Bronchial epithelial cell (primary cell): ENCODE results near the gene RPL27. TPM values are rescaled to one million over a fixed set of nuclear protein-coding genes. Genes with fewer than 3 reads are reported as not detected.
"Not testable (repeated sequence)": the region's sequence is repeated elsewhere in the genome, so short reads cannot be mapped to it uniquely, and the experiment has no call there.

Experiments used
- DNase-seq: peaks from one replicate; pipeline ENCODE4 v3.0.0-alpha.2; 2010; ENCODE audit warnings: low read depth
- FAIRE-seq: peaks from 2 replicates; lab custom pipeline; 2011; peaks lifted over from hg19 to GRCh38; lab: Jason Lieb, UNC
- H3K27me3 ChIP-seq: 2 replicates; pipeline ENCODE4 v1.5.1; 2011; ENCODE audit warnings: low read length; ENCODE audit not compliant: control insufficient read depth, insufficient read depth
- H3K36me3 ChIP-seq: 2 replicates; pipeline ENCODE4 v1.5.1; 2011; ENCODE audit warnings: low read length; ENCODE audit not compliant: control insufficient read depth, insufficient read depth
- H3K4me3 ChIP-seq: 2 replicates; pipeline ENCODE4 v1.5.1; 2011; ENCODE audit warnings: mild to moderate bottlenecking, low read depth, low read length, control low read depth
- total RNA-seq: library from RNA; depleted of rRNA; stranded (reverse); fragments of >200 nt; gene quantifications from 2 replicates; pipeline ENCODE4 v1.2.1, GENCODE V29; 2014
- TF ChIP-seq, protein P1 (sequence below): IDR thresholded peaks from 2 replicates; pipeline ENCODE4 v1.5.1; 2011; ENCODE audit warnings: mild to moderate bottlenecking, moderate library complexity, low read length, control low read depth, inconsistent platforms; ENCODE audit not compliant: insufficient read depth, severe bottlenecking

Gene RPL27
- total RNA-seq, 1 donor from 2014 or later: 1,431 TPM

DNA sequence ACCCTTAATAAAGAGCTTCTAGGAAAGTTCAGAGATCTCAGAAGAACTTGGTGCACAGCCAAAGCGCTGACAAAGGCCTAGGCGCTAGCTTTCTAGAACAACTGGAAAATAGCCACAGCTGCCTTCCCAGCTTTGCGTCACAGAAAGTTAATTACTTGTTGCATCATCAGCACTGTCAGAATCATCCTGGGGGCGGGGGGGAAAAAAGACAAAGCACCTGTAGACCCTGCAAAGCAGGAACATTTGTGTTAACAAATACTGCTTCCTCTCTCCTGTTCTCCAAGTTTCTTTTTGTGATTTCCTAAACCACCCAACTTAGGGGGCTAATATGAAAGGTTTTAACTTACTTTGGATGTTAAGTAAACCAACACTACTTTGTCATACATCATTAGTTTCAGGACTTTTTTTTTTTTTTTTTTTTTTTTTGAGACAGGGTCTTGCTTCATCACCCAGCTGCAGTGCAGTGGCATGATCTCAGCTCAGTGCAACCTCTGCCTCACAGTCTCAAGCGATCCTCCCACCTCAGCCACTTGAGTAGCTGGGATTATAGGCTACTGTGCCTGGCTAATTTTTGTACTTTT, 29.1 kb upstream of the RPL27 start:
- DNase-seq (no peak), FAIRE-seq (no peak)
- TF ChIP-seq, protein P1, sequence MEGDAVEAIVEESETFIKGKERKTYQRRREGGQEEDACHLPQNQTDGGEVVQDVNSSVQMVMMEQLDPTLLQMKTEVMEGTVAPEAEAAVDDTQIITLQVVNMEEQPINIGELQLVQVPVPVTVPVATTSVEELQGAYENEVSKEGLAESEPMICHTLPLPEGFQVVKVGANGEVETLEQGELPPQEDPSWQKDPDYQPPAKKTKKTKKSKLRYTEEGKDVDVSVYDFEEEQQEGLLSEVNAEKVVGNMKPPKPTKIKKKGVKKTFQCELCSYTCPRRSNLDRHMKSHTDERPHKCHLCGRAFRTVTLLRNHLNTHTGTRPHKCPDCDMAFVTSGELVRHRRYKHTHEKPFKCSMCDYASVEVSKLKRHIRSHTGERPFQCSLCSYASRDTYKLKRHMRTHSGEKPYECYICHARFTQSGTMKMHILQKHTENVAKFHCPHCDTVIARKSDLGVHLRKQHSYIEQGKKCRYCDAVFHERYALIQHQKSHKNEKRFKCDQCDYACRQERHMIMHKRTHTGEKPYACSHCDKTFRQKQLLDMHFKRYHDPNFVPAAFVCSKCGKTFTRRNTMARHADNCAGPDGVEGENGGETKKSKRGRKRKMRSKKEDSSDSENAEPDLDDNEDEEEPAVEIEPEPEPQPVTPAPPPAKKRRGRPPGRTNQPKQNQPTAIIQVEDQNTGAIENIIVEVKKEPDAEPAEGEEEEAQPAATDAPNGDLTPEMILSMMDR: no peak
- Histone ChIP-seq H3K4me3 (no peak overlapping the region), H3K27me3 (no peaks in the 10 kb centered on the region), H3K36me3 (no peaks in the 10 kb centered on the region)

DNA sequence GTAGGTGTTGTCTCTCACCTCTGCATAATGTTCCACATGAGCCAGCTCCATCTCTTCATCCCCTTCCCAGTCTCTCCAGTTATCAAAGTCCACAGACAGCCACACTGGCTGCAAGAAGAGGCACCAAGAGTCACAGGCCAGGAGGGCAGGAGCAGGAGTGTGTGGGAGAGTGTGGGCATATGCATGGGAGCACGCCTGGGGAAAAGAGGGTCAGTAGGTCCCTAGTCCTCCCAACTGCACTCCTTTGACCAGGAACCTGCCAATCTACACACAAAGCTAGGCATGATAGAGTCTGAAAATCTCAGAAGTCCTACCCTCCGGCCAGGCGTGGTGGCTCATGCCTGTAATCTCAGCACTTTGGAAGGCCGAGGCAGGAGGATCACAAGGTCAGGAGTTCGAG, 26.6 kb upstream of the RPL27 start:
- TF ChIP-seq, protein P1: no peak
- DNase-seq: no peak
- Histone ChIP-seq H3K36me3 (no peaks in the 10 kb centered on the region), H3K27me3 (no peaks in the 10 kb centered on the region), H3K4me3 (no peak overlapping the region)
- no peak for FAIRE-seq

DNA sequence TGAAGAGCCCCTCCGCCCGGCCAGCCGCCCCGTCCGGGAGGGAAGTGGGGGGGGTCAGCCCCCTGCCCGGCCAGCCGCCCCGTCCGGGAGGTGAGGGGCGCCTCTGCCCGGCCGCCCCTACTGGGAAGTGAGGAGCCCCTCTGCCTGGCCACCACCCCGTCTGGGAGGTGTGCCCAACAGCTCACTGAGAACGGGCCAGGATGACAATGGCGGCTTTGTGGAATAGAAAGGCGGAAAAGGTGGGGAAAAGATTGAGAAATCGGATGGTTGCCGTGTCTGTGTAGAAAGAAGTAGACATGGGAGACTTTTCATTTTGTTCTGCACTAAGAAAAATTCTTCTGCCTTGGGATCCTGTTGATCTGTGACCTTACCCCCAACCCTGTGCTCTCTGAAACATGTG, 24.9 kb upstream of the RPL27 start:
- not testable (repeated sequence) for FAIRE-seq, H3K27me3 ChIP-seq, H3K4me3 ChIP-seq, DNase-seq, H3K36me3 ChIP-seq

DNA sequence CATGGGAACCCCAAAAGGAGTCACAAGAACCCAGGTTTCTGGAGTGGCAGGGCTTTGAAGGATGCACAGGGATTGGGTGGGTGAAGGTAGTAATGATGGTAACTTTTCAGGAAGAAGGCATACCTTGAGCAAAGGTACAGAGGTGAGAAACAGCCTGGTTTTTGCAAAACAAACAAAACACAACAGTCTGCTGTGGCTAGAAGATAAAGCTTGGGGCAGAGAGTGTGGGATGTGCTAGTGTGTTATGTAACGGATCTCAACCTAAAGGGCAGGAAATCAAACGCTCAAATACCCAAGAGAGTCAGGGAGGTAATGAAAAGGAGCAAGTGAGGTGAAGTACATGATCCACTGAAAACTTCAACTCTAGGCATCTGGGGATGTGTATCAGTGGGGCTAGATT, 23.0 kb upstream of the RPL27 start:
- H3K4me3 ChIP-seq: no peak overlapping the region
- H3K36me3 ChIP-seq: no peaks in the 10 kb centered on the region
- no peaks in the 10 kb centered on the region for H3K27me3 ChIP-seq
- TF ChIP-seq, protein P1: no peak
- FAIRE-seq: no peak
- no peak for DNase-seq

DNA sequence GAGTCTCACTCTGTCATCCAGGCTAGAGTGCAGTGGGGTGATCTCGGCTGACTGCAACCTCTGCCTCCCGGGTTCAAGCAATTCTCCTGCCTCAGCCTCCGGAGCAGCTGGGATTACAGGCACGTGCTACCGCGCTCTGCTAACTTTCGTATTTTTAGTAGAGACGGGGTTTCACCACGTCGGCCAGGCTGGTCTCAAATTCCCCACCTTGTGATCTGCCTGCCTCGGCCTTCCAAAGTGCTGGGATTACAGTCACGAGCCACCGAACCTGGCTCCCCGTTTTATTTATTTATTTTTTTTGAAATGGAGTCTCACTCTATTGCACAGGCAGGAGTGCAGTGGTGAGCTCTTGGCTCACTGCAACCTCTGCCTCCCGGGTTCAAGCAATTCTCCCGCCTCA, 22.5 kb upstream of the RPL27 start:
- not testable (repeated sequence) for H3K27me3 ChIP-seq, FAIRE-seq, DNase-seq, H3K36me3 ChIP-seq, H3K4me3 ChIP-seq

DNA sequence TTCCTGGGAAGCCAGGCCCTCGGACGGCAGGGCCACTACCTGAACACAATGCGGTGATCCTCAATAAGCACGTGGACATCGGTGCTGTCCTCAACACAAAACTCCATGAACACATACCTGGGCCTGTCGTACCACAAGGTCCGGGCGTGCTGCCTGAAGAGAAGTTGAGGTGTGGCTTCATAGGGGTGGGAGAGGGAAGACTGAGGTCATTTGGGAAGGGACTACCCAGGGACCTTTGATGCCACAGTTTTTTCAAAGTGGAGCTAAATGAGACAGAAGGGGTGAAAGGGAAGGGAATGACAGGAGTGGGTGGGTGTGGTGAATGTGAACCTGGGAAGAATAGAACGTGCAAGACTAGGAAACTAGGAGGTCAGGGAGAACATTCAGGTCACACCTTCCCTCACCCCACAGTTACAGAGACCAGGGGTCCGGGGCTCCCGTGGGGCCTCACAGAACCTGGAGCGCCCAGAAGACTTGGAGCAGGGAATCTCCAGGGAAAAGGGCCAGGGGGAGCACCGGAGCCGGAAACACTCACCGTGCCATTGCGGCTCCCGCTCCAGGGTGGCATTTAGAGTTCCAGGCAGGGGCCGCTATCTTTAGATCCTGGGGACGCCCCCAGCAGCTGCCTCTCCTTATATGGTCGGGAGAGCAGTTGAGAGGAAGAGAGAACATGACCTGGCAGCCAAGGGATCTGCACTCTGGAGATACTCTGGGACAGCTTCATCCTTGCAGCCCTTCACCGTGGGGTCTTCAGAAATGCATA, 18.5 kb upstream of the RPL27 start, which contains the start of gene PTGES3L:
Gene PTGES3L, minus strand, starts transcription at position 570 of the 763 bp plus-strand sequence. Its CDS starts 27 bp downstream, at position 543.
- DNase-seq (no peak), FAIRE-seq (no peak)

More for the DNA sequence above, 18.5 kb upstream of the RPL27 start, which contains the start of gene PTGES3L:
- Histone ChIP-seq H3K36me3 (peaks cover 1% of the 10 kb centered on the region), H3K27me3 (no peaks in the 10 kb centered on the region), H3K4me3 (peak within 1 kb of the TSS; percentile 70)
- TF ChIP-seq, protein P1: no peak
